Body of pancreas (tissue), 4 donors: Measurements from ENCODE around the gene CADPS. TPM values are rescaled to one million over a fixed set of nuclear protein-coding genes. Genes with fewer than 3 reads are reported as not detected.

Experiments
- ATAC-seq: fragments of 150-250 bp; one replicate; pipeline ENCODE4 v1.9.1; 2016
- DNase-seq, 4 donors: peaks; one replicate each; pipeline ENCODE4 v3.0.0-alpha.2; 2019
- H3K27ac ChIP-seq, 4 donors: fragments of 200-600 bp; sonication (generic); 1 replicate in 3 of 4; 2 replicates in 1 of 4; pipeline versions ENCODE4 v1.5.1 to v1.6.1; 2016 to 2019; ENCODE audit warnings: mild to moderate bottlenecking in 1 of 4, mixed read lengths in 1 of 4, moderate library complexity in 1 of 4
- H3K27me3 ChIP-seq, 2 donors: fragments of 200-600 bp; sonication (generic); one replicate each; pipeline ENCODE4 v1.6.0; 2016; ENCODE audit warnings: mild to moderate bottlenecking in 1 of 2
- H3K36me3 ChIP-seq, 2 donors: fragments of 200-600 bp; sonication (generic); replicated peaks in 1 of 2; 2 replicates each; pipeline ENCODE4 v1.5.1; 2016; ENCODE audit warnings: low read depth in 2 of 2; ENCODE audit not compliant: insufficient read depth in 1 of 2
- H3K4me1 ChIP-seq: fragments of 200-600 bp; sonication (generic); one replicate; pipeline ENCODE4 v1.6.0; 2016
- H3K4me3 ChIP-seq, 2 donors: fragments of 200-600 bp; sonication (generic); 1 replicate in 1 of 2; 2 replicates in 1 of 2; pipeline ENCODE4 v1.5.1; 2016 to 2019
- H3K9me3 ChIP-seq, 3 donors: fragments of 200-600 bp; sonication (generic); 1 replicate in 2 of 3; 2 replicates in 1 of 3; pipeline ENCODE4 v1.5.1; 2016
- CTCF ChIP-seq, 7 experiments: fragments of 450-650 bp in 4 of 7; fragments of 200-600 bp in 3 of 7; sonication (generic) in 3 of 7; IDR thresholded peaks; one replicate each; pipeline ENCODE4 v1.5.1; 2016 to 2019; ENCODE audit warnings: antibody characterized with exemption in 7 of 7
- POLR2A ChIP-seq, 3 donors: fragments of 450-650 bp; IDR thresholded peaks; one replicate each; pipeline ENCODE4 v1.6.1; 2016; ENCODE audit warnings: antibody characterized with exemption in 3 of 3, mild to moderate bottlenecking in 2 of 3
- WGBS, 2 donors: methylation state at CpG; one replicate each; pipeline ENCODE4 v1.1.5; 2017; 5-methylcytosine and 5-hydroxymethylcytosine counted together
- intact Hi-C: fragments of 100-400 bp; cut with DNase I; formaldehyde crosslinking; loops from one replicate; pipeline ENCODE4 v1.15.1; 2023
- total RNA-seq, 2 donors: library from RNA; depleted of rRNA; stranded (reverse); fragments of >200 nt; gene quantifications; one replicate each; pipeline ENCODE4 v1.1.0, GENCODE V29; 2016

The CADPS gene
- total RNA-seq, 2 donors from 2014 or later: 22.1 to 67.6 TPM

GRCh38 chr3:62876064-62876463, 848 bp upstream of the CADPS start:
- DNase-seq: peak; percentile 56 to 74 (median 62)
- intact Hi-C loops: no loop called here
- no peak overlapping the region for H3K27ac ChIP-seq
- peaks cover 13% of the 10 kb centered on the region for H3K4me1 ChIP-seq
- H3K4me3 ChIP-seq: no peak overlapping the region
- H3K27me3 ChIP-seq: peaks cover 0 to 3% of the 10 kb centered on the region in 2 donors
- WGBS, 2 donors: 2 to 3% methylated on average over 16 to 17 of the region's 17 CpGs
- TF ChIP-seq POLR2A (IDR thresholded peaks at IDR 0.05): no peak
- TF ChIP-seq CTCF (IDR thresholded peaks at IDR 0.05): no peak
- H3K9me3 ChIP-seq: no peaks in the 10 kb centered on the region
- ATAC-seq: no peak
- H3K36me3 ChIP-seq: no peaks in the 10 kb centered on the region

- DNase-seq (no peak), ATAC-seq (no peak)
- Histone ChIP-seq H3K4me3 (peak overlapping the region in 1 of 2 donors; percentile 22), H3K4me1 (peaks cover 13% of the 10 kb centered on the region), H3K27ac (peak overlapping the region in 2 of 4 donors; percentile 65 to 72), H3K9me3 (no peaks in the 10 kb centered on the region), H3K27me3 (peaks cover 0 to 3% of the 10 kb centered on the region in 2 donors), H3K36me3 (no peaks in the 10 kb centered on the region)
- intact Hi-C loops: no loop called here
- TF ChIP-seq CTCF (IDR thresholded peaks at IDR 0.05) (no peak), POLR2A (IDR thresholded peaks at IDR 0.05) (no peak)
- 5 to 8% methylated on average over 18 of the region's 18 CpGs for WGBS, 2 donors
These were observed 364 bp upstream of the CADPS start for GRCh38 chr3:62875558-62876002.

GRCh38 chr3:62873761-62874710, 1.2 kb downstream of the CADPS start:
- Histone ChIP-seq H3K4me1 (peaks cover 13% of the 10 kb centered on the region), H3K36me3 (no peaks in the 10 kb centered on the region), H3K4me3 (peak overlapping the region; percentile 1 to 54), H3K27me3 (peaks cover 0 to 3% of the 10 kb centered on the region in 2 donors), H3K9me3 (no peaks in the 10 kb centered on the region), H3K27ac (peak overlapping the region; percentile 50 to 81 (median 64))
- DNase-seq (peak; percentile 46 to 58 (median 58)), ATAC-seq (peak; percentile 71)
- 0 to 5% methylated on average over 11 to 75 of the region's 77 CpGs for WGBS, 2 donors
- TF ChIP-seq CTCF (IDR thresholded peaks at IDR 0.05) (peak; percentile 10 to 56 (median 31)), POLR2A (IDR thresholded peaks at IDR 0.05) (peak in 2 of 3 donors; percentile 32 to 54)
- intact Hi-C loops: no loop called here

- ATAC-seq (no peak), DNase-seq (no peak)
- no peak for TF ChIP-seq CTCF (IDR thresholded peaks at IDR 0.05)
- no peak for TF ChIP-seq POLR2A (IDR thresholded peaks at IDR 0.05)
- 16 to 19% methylated on average over 4 of the region's 4 CpGs for WGBS, 2 donors
- Histone ChIP-seq H3K4me3 (peak overlapping the region in 1 of 2 donors; percentile 54), H3K4me1 (peaks cover 13% of the 10 kb centered on the region), H3K27ac (peak overlapping the region in 3 of 4 donors; percentile 57 to 81 (median 72)), H3K9me3 (no peaks in the 10 kb centered on the region), H3K27me3 (peaks cover 0 to 3% of the 10 kb centered on the region in 2 donors), H3K36me3 (no peaks in the 10 kb centered on the region)
- intact Hi-C loops: no loop called here
These were observed 1.8 kb downstream of the CADPS start for GRCh38 chr3:62873451-62873760.
